ENCODE data around the gene FNIP2. TPM values are rescaled to one million over a fixed set of nuclear protein-coding genes. Genes with fewer than 3 reads are reported as not detected.

The FNIP2 gene
- total RNA-seq, 1 experiment from 2014 or later: 15.8 TPM

GRCh38 chr4:158860856-158861255 is 92.0 kb downstream of the FNIP2 start:
- TF ChIP-seq CTCF (IDR thresholded peaks at IDR 0.05; ENCODE audit: insufficient read depth in 1 of 2, low read depth in 1 of 2, low read length in 1 of 2, severe bottlenecking in 1 of 2, unreplicated experiment in 1 of 2): no peak
- H3K36me3 Mint-ChIP-seq (ENCODE audit: insufficient read depth, unreplicated experiment): no peaks in the 10 kb centered on the region
- Histone ChIP-seq H3K27me3 (replicated peaks; ENCODE audit: control insufficient read depth, insufficient read depth, low read length) (no peaks in the 10 kb centered on the region), H3K4me1 (peaks cover 39% of the 10 kb centered on the region), H3K9me3 (no peaks in the 10 kb centered on the region), H3K36me3 (ENCODE audit: control insufficient read depth, insufficient read depth, low read length) (no peaks in the 10 kb centered on the region), H3K4me3 (ENCODE audit: low read depth, low read length) (no peak overlapping the region)
- H3K27ac Mint-ChIP-seq (ENCODE audit: unreplicated experiment): no peak overlapping the region
- POLR2A ChIA-PET: no interaction called here
- CTCF ChIA-PET: no interaction called here
- intact Hi-C loops (cut with micrococcal nuclease; ENCODE audit: unreplicated experiment): no loop called here
- H3K4me1 Mint-ChIP-seq (ENCODE audit: low read depth, unreplicated experiment): peaks cover 36% of the 10 kb centered on the region
- no peaks in the 10 kb centered on the region for H3K9me3 Mint-ChIP-seq (ENCODE audit: unreplicated experiment)
- H3K4me3 Mint-ChIP-seq (ENCODE audit: unreplicated experiment): no peak overlapping the region
- no TSS peak for BruUV-seq (replicated peaks)
- DNase-seq: no peak
- H3K27me3 Mint-ChIP-seq (ENCODE audit: insufficient read depth, unreplicated experiment): no peaks in the 10 kb centered on the region

GRCh38 chr4:158861281-158861680 is 92.5 kb downstream of the FNIP2 start:
- BruUV-seq (replicated peaks): no TSS peak
- no peak for DNase-seq
- no peaks in the 10 kb centered on the region for H3K27me3 ChIP-seq (replicated peaks; ENCODE audit: control insufficient read depth, insufficient read depth, low read length)
- Mint-ChIP-seq H3K4me3 (ENCODE audit: unreplicated experiment) (no peak overlapping the region), H3K4me1 (ENCODE audit: low read depth, unreplicated experiment) (peaks cover 36% of the 10 kb centered on the region), H3K27ac (ENCODE audit: unreplicated experiment) (no peak overlapping the region), H3K27me3 (ENCODE audit: insufficient read depth, unreplicated experiment) (no peaks in the 10 kb centered on the region), H3K9me3 (ENCODE audit: unreplicated experiment) (no peaks in the 10 kb centered on the region), H3K36me3 (ENCODE audit: insufficient read depth, unreplicated experiment) (no peaks in the 10 kb centered on the region)
- H3K4me3 ChIP-seq (ENCODE audit: low read depth, low read length): no peak overlapping the region
- H3K9me3 ChIP-seq: no peaks in the 10 kb centered on the region
- peaks cover 39% of the 10 kb centered on the region for H3K4me1 ChIP-seq
- POLR2A ChIA-PET: no interaction called here
- H3K36me3 ChIP-seq (ENCODE audit: control insufficient read depth, insufficient read depth, low read length): no peaks in the 10 kb centered on the region
- intact Hi-C loops (cut with micrococcal nuclease; ENCODE audit: unreplicated experiment): no loop called here
- no peak for TF ChIP-seq CTCF (IDR thresholded peaks at IDR 0.05; ENCODE audit: insufficient read depth in 1 of 2, low read depth in 1 of 2, low read length in 1 of 2, severe bottlenecking in 1 of 2, unreplicated experiment in 1 of 2)
- CTCF ChIA-PET: interaction anchor here (0.5 kb wide), 1 partner anchor 108 kb away, joined by 5 read pairs; no protein-coding TSS in a partner anchor

DNA sequence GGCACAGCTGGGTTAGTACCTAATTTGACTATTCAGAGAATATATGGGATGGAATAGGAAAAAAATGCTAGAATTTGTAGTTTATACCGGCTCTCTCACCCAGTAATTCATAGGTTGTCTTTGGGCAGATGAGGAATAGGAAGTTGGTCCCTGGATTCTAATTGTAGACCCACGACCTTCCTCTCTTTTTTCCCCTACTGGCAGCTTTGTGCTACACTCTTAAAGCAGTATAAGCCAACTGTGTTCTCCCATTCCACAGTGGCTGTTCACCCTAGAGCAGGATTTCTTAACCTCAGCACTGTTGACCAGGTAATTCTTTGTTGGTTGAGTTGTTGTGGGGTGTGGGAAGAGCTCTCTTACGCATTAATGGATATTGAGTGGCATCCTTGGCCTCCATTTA is 92.9 kb downstream of the FNIP2 start:
- Mint-ChIP-seq H3K27ac (ENCODE audit: unreplicated experiment) (no peak overlapping the region), H3K27me3 (ENCODE audit: insufficient read depth, unreplicated experiment) (no peaks in the 10 kb centered on the region), H3K36me3 (ENCODE audit: insufficient read depth, unreplicated experiment) (no peaks in the 10 kb centered on the region), H3K4me1 (ENCODE audit: low read depth, unreplicated experiment) (peaks cover 36% of the 10 kb centered on the region), H3K4me3 (ENCODE audit: unreplicated experiment) (no peak overlapping the region), H3K9me3 (ENCODE audit: unreplicated experiment) (no peaks in the 10 kb centered on the region)
- H3K9me3 ChIP-seq: no peaks in the 10 kb centered on the region
- DNase-seq: no peak
- intact Hi-C loops (cut with micrococcal nuclease; ENCODE audit: unreplicated experiment): no loop called here
- peaks cover 39% of the 10 kb centered on the region for H3K4me1 ChIP-seq
- no TSS peak for BruUV-seq (replicated peaks)
- CTCF ChIA-PET: interaction anchor here (0.5 kb wide), 1 partner anchor 108 kb away, joined by 5 read pairs; no protein-coding TSS in a partner anchor
- no peaks in the 10 kb centered on the region for H3K36me3 ChIP-seq (ENCODE audit: control insufficient read depth, insufficient read depth, low read length)
- H3K27me3 ChIP-seq (replicated peaks; ENCODE audit: control insufficient read depth, insufficient read depth, low read length): no peaks in the 10 kb centered on the region
- TF ChIP-seq CTCF (IDR thresholded peaks at IDR 0.05; ENCODE audit: insufficient read depth in 1 of 2, low read depth in 1 of 2, low read length in 1 of 2, severe bottlenecking in 1 of 2, unreplicated experiment in 1 of 2): no peak
- POLR2A ChIA-PET: no interaction called here
- no peak overlapping the region for H3K4me3 ChIP-seq (ENCODE audit: low read depth, low read length)

Data from Caco-2 (cell line).